Left lung (tissue), 10 donors: ENCODE results near the gene TMEM178A. TPM values are rescaled to one million over a fixed set of nuclear protein-coding genes. Genes with fewer than 3 reads are reported as not detected.
"Not testable (repeated sequence)": the region's sequence is repeated elsewhere in the genome, so short reads cannot be mapped to it uniquely, and the experiment has no call there.

Experiments
- ATAC-seq: fragments of 200-7000 bp; cut with Tn5 transposase; one replicate; pipeline ENCODE4 v1.9.1; 2020; ENCODE audit warnings: moderate library complexity
- DNase-seq, 4 donors: peaks; one replicate each; pipeline ENCODE4 v3.0.0-alpha.2; 2013 to 2020
- H3K27ac ChIP-seq, 2 donors: fragments of 200-600 bp; sonication (generic) in 1 of 2; one replicate each; pipeline versions ENCODE4 v1.5.0 to v1.8.0; 2020 to 2021
- H3K27me3 ChIP-seq, 2 donors: fragments of 200-600 bp; sonication (generic) in 1 of 2; one replicate each; pipeline versions ENCODE4 v1.5.0 to v1.8.0; 2020 to 2021
- H3K36me3 ChIP-seq, 2 donors: fragments of 200-600 bp; sonication (generic) in 1 of 2; one replicate each; pipeline versions ENCODE4 v1.5.0 to v1.8.0; 2020 to 2021
- H3K4me1 ChIP-seq, 2 donors: fragments of 200-600 bp; one replicate each; pipeline ENCODE4 v1.8.0; 2021
- H3K4me3 ChIP-seq, 2 donors: fragments of 200-600 bp; sonication (generic) in 1 of 2; one replicate each; pipeline versions ENCODE4 v1.5.0 to v1.8.0; 2020 to 2021; ENCODE audit warnings: mild to moderate bottlenecking in 1 of 2
- H3K9me3 ChIP-seq, 2 donors: fragments of 200-600 bp; sonication (generic) in 1 of 2; one replicate each; pipeline versions ENCODE4 v1.5.0 to v1.8.0; 2020 to 2021
- CTCF ChIP-seq, 2 donors: fragments of 200-600 bp; sonication (generic) in 1 of 2; IDR thresholded peaks; one replicate each; pipeline versions ENCODE4 v1.5.0 to v1.8.0; 2021; ENCODE audit warnings: antibody characterized with exemption in 2 of 2
- intact Hi-C, 2 donors: fragments of 100-400 bp; cut with DNase I; formaldehyde crosslinking; loops; one replicate each; pipeline versions ENCODE4 v1.11.2 to v1.14.2; 2022
- polyA plus RNA-seq, 6 donors: library from polyadenylated mRNA; unstranded; fragments of 120-200 nt; gene quantifications; one replicate each; pipeline ENCODE4 v1.2.1, GENCODE V29; 2013; ENCODE audit not compliant: insufficient read length in 6 of 6
- total RNA-seq, 2 donors: library from RNA; stranded (reverse); fragmentation: NEBNext Ultra II Directional; extraction: Animal tissue kit (Norgen Biotek cat#: 25700); gene quantifications; one replicate each; pipeline ENCODE4 v1.2.1, GENCODE V29; 2021
- donor health status: DM: no; HTN: yes; CAD: no.
- donor health status: DM: no; HTN: no; CAD: no.

The TMEM178A gene
- total and polyA plus RNA-seq, 8 donors: 1.4 to 11.2 (median 9.6) TPM

GRCh38 chr2:39650468-39650867, 15.2 kb upstream of the TMEM178A start:
- Histone ChIP-seq H3K36me3 (no peaks in the 10 kb centered on the region), H3K27ac (no peak overlapping the region), H3K4me3 (no peak overlapping the region), H3K27me3 (no peaks in the 10 kb centered on the region), H3K9me3 (no peaks in the 10 kb centered on the region), H3K4me1 (no peaks in the 10 kb centered on the region)
- ATAC-seq (no peak), DNase-seq (no peak)
- intact Hi-C loops: no loop called here
- no peak for TF ChIP-seq CTCF (IDR thresholded peaks at IDR 0.05)

- H3K36me3 ChIP-seq, H3K4me3 ChIP-seq, H3K4me1 ChIP-seq, H3K27ac ChIP-seq, H3K9me3 ChIP-seq, H3K27me3 ChIP-seq, ATAC-seq, intact Hi-C loops, DNase-seq: not testable (repeated sequence)
Measured at GRCh38 chr2:39656215-39656614, 9.5 kb upstream of the TMEM178A start.

GRCh38 chr2:39657287-39657937, 8.3 kb upstream of the TMEM178A start:
- no peak overlapping the region for H3K4me3 ChIP-seq
- H3K4me1 ChIP-seq: no peaks in the 10 kb centered on the region
- no peak overlapping the region for H3K27ac ChIP-seq
- no peaks in the 10 kb centered on the region for H3K9me3 ChIP-seq
- intact Hi-C loops: no loop called here
- DNase-seq (no peak), ATAC-seq (no peak)
- TF ChIP-seq CTCF (IDR thresholded peaks at IDR 0.05): no peak
- H3K27me3 ChIP-seq: no peaks in the 10 kb centered on the region
- H3K36me3 ChIP-seq: no peaks in the 10 kb centered on the region

GRCh38 chr2:39658371-39658770, 7.3 kb upstream of the TMEM178A start:
- no peak overlapping the region for H3K4me3 ChIP-seq
- H3K27ac ChIP-seq: no peak overlapping the region
- ATAC-seq (no peak), DNase-seq (no peak)
- intact Hi-C loops: no loop called here
- no peaks in the 10 kb centered on the region for H3K36me3 ChIP-seq
- no peaks in the 10 kb centered on the region for H3K27me3 ChIP-seq
- TF ChIP-seq CTCF (IDR thresholded peaks at IDR 0.05): no peak
- H3K9me3 ChIP-seq: no peaks in the 10 kb centered on the region
- no peaks in the 10 kb centered on the region for H3K4me1 ChIP-seq

- H3K27me3 ChIP-seq: peaks cover 0 to 15% of the 10 kb centered on the region in 2 donors
- H3K27ac ChIP-seq: no peak overlapping the region
- no peaks in the 10 kb centered on the region for H3K4me1 ChIP-seq
- no peaks in the 10 kb centered on the region for H3K9me3 ChIP-seq
- ATAC-seq (no peak), DNase-seq (no peak)
- H3K36me3 ChIP-seq: no peaks in the 10 kb centered on the region
- H3K4me3 ChIP-seq: no peak overlapping the region
- intact Hi-C loops: no loop called here
- TF ChIP-seq CTCF (IDR thresholded peaks at IDR 0.05): no peak
Measured at GRCh38 chr2:39659765-39660611, 5.7 kb upstream of the TMEM178A start.
